DOHH2 (cell line): ENCODE data around the gene ADAMTS9.

ENCODE experiments used
- CTCF ChIP-seq: fragments of 200-600 bp; sonication (generic); IDR thresholded peaks from one replicate; pipeline ENCODE4 v1.5.1; 2014; ENCODE audit warnings: antibody characterized with exemption, mild to moderate bottlenecking, low read depth, low read length; ENCODE audit not compliant: poor library complexity, severe bottlenecking
- EZH2phosphoT487 ChIP-seq: fragments of 200-600 bp; sonication (generic); IDR thresholded peaks from 2 replicates; pipeline ENCODE4 v1.6.1; 2017; ENCODE audit warnings: borderline replicate concordance, mild to moderate bottlenecking, antibody characterized with exemption, low read length, moderate library complexity, mixed read lengths

- TF ChIP-seq CTCF (no peak), EZH2phosphoT487 (no peak)
These were observed 125.9 kb downstream of the ADAMTS9 start for GRCh38 chr3:64561868-64562267.
